Measurements from ENCODE around the gene NEURL1B. TPM values are rescaled to one million over a fixed set of nuclear protein-coding genes. Genes with fewer than 3 reads are reported as not detected.

The NEURL1B gene
- total and polyA plus RNA-seq, 10 of the 15 experiments (the other 5 are each of a cell fraction or from before 2014, with no cell fraction given) = 0.04 to 0.28 (median 0.05) TPM; not detected in 4

DNA sequence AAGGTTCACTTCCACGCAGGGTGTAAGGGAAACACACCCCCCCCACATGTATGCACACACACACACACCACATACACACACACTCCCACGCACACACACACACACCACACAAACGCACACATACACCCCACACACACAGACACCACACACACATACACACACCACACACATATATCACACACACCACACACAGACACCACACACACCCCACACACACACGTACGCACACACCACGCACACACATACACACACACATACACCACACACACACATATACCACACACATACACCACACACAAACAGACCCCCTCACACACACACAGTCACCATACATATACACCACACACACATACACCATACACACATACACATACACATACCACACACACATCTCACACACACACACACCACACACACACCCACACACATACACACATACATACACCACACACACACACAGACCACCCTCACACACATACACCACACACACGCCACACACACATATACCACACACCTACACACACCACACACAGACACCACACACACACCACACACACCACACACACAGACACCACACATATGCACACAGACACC, 44.3 kb upstream of the NEURL1B start:
- no peaks in the 10 kb centered on the region for H3K9me3 ChIP-seq (replicated peaks; ENCODE audit: control insufficient read depth, insufficient read depth, low read length)
- no peak overlapping the region for H3K4me3 ChIP-seq
- in situ Hi-C loops (cut with MboI) (no loop called here), intact Hi-C loops (cut with micrococcal nuclease; ENCODE audit: unreplicated experiment) (no loop called here)
- H3K36me3 ChIP-seq (ENCODE audit: control insufficient read depth in 2 of 2, insufficient read depth in 2 of 2, low read length in 1 of 2) = no peaks in the 10 kb centered on the region
- ChIA-PET POLR2A (no interaction called here), CTCF (no interaction called here), RAD21 (ENCODE audit: unreplicated experiment) (no interaction called here), SMC1A (ENCODE audit: uncharacterized antibody, unreplicated experiment) (no interaction called here)
- TF ChIP-seq, protein P1, sequence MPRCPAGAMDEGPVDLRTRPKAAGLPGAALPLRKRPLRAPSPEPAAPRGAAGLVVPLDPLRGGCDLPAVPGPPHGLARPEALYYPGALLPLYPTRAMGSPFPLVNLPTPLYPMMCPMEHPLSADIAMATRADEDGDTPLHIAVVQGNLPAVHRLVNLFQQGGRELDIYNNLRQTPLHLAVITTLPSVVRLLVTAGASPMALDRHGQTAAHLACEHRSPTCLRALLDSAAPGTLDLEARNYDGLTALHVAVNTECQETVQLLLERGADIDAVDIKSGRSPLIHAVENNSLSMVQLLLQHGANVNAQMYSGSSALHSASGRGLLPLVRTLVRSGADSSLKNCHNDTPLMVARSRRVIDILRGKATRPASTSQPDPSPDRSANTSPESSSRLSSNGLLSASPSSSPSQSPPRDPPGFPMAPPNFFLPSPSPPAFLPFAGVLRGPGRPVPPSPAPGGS (IDR thresholded peaks at IDR 0.05; ENCODE audit: borderline replicate concordance, insufficient read depth, low read depth, low read length, poor library complexity, severe bottlenecking) = peak; percentile 10
- no peak for TF ChIP-seq RAD21 (IDR thresholded peaks at IDR 0.05; ENCODE audit: insufficient read depth, low read depth, low read length)
- TF ChIP-seq, protein P2, sequence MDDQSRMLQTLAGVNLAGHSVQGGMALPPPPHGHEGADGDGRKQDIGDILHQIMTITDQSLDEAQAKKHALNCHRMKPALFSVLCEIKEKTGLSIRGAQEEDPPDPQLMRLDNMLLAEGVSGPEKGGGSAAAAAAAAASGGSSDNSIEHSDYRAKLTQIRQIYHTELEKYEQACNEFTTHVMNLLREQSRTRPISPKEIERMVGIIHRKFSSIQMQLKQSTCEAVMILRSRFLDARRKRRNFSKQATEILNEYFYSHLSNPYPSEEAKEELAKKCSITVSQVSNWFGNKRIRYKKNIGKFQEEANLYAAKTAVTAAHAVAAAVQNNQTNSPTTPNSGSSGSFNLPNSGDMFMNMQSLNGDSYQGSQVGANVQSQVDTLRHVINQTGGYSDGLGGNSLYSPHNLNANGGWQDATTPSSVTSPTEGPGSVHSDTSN (IDR thresholded peaks at IDR 0.05; ENCODE audit: insufficient replicate concordance, low read depth, low read length) = peak; percentile 40
- H3K4me1 ChIP-seq (ENCODE audit: control insufficient read depth, insufficient read depth, low read length) = no peaks in the 10 kb centered on the region
- WGBS (ENCODE audit: insufficient coverage, insufficient replicate concordance, low lambda C conversion rate, missing lambda C conversion rate) = 65% methylated on average over 6 of the region's 7 CpGs
- no peaks in the 10 kb centered on the region for H4K20me1 ChIP-seq (ENCODE audit: control insufficient read depth, insufficient read depth)
- no peak overlapping the region for H2AFZ ChIP-seq (ENCODE audit: control insufficient read depth, low read depth, low read length)
- H3K27me3 ChIP-seq (replicated peaks in 1 of 2; ENCODE audit: control insufficient read depth in 2 of 2, insufficient read depth in 2 of 2, low read length in 1 of 2) = peaks cover 0 to 2% of the 10 kb centered on the region in 2 experiments; a peak in 3 of 4 replicates
- FAIRE-seq (peak; percentile 81), DNase-seq (ENCODE audit: low read depth, low spot score) (no peak), ATAC-seq (no peak)
- no peak overlapping the region for H3K4me2 ChIP-seq (ENCODE audit: control insufficient read depth, insufficient read depth)
- no peaks in the 10 kb centered on the region for H3K79me2 ChIP-seq (ENCODE audit: control insufficient read depth, insufficient read depth, low read length)
- no peak overlapping the region for H3K27ac ChIP-seq (ENCODE audit: control insufficient read depth, insufficient read depth)
- no TSS peak for BruUV-seq (replicated peaks)
- H3K9ac ChIP-seq (ENCODE audit: control insufficient read depth, insufficient read depth, low read length) = no peak overlapping the region

DNA sequence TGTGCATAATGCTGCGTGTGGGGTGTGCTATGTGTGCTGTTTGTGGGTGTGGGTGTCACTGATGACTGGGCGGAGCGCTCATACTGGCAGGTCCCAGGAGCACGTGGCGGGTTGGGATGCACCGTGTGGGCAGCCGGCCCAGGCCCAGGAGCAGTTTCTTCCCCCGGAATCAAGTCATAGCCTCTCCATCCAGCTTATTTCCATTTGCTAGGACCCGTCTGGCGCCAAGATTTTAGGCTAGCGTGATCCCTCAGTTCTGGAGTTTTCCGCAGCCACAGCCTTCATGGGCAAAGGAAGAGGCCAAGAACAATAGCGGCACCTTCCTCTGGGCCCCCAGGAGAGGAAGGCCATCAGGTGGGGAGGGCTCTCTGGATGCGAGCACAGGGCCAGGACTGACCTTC, 43.3 kb upstream of the NEURL1B start:
- Histone ChIP-seq H3K4me1 (ENCODE audit: control insufficient read depth, insufficient read depth, low read length) (no peaks in the 10 kb centered on the region), H4K20me1 (ENCODE audit: control insufficient read depth, insufficient read depth) (no peaks in the 10 kb centered on the region), H3K79me2 (ENCODE audit: control insufficient read depth, insufficient read depth, low read length) (no peaks in the 10 kb centered on the region), H2AFZ (ENCODE audit: control insufficient read depth, low read depth, low read length) (no peak overlapping the region), H3K9me3 (replicated peaks; ENCODE audit: control insufficient read depth, insufficient read depth, low read length) (no peaks in the 10 kb centered on the region), H3K36me3 (ENCODE audit: control insufficient read depth in 2 of 2, insufficient read depth in 2 of 2, low read length in 1 of 2) (no peaks in the 10 kb centered on the region), H3K9ac (ENCODE audit: control insufficient read depth, insufficient read depth, low read length) (no peak overlapping the region), H3K4me2 (ENCODE audit: control insufficient read depth, insufficient read depth) (no peak overlapping the region), H3K27me3 (replicated peaks in 1 of 2; ENCODE audit: control insufficient read depth in 2 of 2, insufficient read depth in 2 of 2, low read length in 1 of 2) (peaks cover 0 to 4% of the 10 kb centered on the region in 2 experiments; a peak in 3 of 4 replicates), H3K4me3 (no peak overlapping the region), H3K27ac (ENCODE audit: control insufficient read depth, insufficient read depth) (no peak overlapping the region)
- ChIA-PET CTCF (no interaction called here), RAD21 (ENCODE audit: unreplicated experiment) (no interaction called here), SMC1A (ENCODE audit: uncharacterized antibody, unreplicated experiment) (no interaction called here), POLR2A (no interaction called here)
- 63% methylated on average over 13 of the region's 14 CpGs for WGBS (ENCODE audit: insufficient coverage, insufficient replicate concordance, low lambda C conversion rate, missing lambda C conversion rate)
- no TSS peak for BruUV-seq (replicated peaks)
- in situ Hi-C loops (cut with MboI) (no loop called here), intact Hi-C loops (cut with micrococcal nuclease; ENCODE audit: unreplicated experiment) (no loop called here)
- no peak for ATAC-seq
- DNase-seq (ENCODE audit: low read depth, low spot score) = no peak
- no peak for FAIRE-seq
- TF ChIP-seq, protein P3, sequence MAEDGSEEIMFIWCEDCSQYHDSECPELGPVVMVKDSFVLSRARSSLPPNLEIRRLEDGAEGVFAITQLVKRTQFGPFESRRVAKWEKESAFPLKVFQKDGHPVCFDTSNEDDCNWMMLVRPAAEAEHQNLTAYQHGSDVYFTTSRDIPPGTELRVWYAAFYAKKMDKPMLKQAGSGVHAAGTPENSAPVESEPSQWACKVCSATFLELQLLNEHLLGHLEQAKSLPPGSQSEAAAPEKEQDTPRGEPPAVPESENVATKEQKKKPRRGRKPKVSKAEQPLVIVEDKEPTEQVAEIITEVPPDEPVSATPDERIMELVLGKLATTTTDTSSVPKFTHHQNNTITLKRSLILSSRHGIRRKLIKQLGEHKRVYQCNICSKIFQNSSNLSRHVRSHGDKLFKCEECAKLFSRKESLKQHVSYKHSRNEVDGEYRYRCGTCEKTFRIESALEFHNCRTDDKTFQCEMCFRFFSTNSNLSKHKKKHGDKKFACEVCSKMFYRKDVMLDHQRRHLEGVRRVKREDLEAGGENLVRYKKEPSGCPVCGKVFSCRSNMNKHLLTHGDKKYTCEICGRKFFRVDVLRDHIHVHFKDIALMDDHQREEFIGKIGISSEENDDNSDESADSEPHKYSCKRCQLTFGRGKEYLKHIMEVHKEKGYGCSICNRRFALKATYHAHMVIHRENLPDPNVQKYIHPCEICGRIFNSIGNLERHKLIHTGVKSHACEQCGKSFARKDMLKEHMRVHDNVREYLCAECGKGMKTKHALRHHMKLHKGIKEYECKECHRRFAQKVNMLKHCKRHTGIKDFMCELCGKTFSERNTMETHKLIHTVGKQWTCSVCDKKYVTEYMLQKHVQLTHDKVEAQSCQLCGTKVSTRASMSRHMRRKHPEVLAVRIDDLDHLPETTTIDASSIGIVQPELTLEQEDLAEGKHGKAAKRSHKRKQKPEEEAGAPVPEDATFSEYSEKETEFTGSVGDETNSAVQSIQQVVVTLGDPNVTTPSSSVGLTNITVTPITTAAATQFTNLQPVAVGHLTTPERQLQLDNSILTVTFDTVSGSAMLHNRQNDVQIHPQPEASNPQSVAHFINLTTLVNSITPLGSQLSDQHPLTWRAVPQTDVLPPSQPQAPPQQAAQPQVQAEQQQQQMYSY (CRISPR knock-in tag; IDR thresholded peaks at IDR 0.05) = no peak
- no peak for TF ChIP-seq RUNX3 (IDR thresholded peaks at IDR 0.05; ENCODE audit: low read length)
- no peak for TF ChIP-seq NRF1 (conservative IDR thresholded peaks at IDR 0.05; ENCODE audit: low read depth, low read length)
- TF ChIP-seq CHD1 (IDR thresholded peaks at IDR 0.05; ENCODE audit: low read depth, low read length) = no peak
- no peak for TF ChIP-seq RELA (IDR thresholded peaks at IDR 0.05; ENCODE audit: borderline replicate concordance, partially characterized antibody)
- no peak for TF ChIP-seq ETV6 (conservative IDR thresholded peaks at IDR 0.05 in 1 of 2, IDR thresholded peaks at IDR 0.05 in 1 of 2; ENCODE audit: borderline replicate concordance in 1 of 2, low read depth in 1 of 2)
